BLaER1 treated with 17β-estradiol and CSF1 and Interleukin-3, amounts not matched to agents 10 nM and 100 nM (cell line): ENCODE measurements around the gene RPUSD3.
"Not testable (repeated sequence)": the region's sequence is repeated elsewhere in the genome, so short reads cannot be mapped to it uniquely, and the experiment has no call there.

Source experiments
- H3K27ac ChIP-seq, 11 experiments: shearing (Covaris generic); formaldehyde crosslinking; 2 replicates each; pipeline ENCODE4 v1.8.1; 2022
- H3K27me3 ChIP-seq, 11 experiments: shearing (Covaris generic); formaldehyde crosslinking; 2 replicates each; pipeline ENCODE4 v1.8.1; 2022
- H3K36me3 ChIP-seq, 11 experiments: shearing (Covaris generic); formaldehyde crosslinking; 2 replicates each; pipeline ENCODE4 v1.8.1; 2022
- H3K4me1 ChIP-seq, 10 experiments: shearing (Covaris generic); formaldehyde crosslinking; 2 replicates each; pipeline ENCODE4 v1.8.1; 2022
- H3K4me2 ChIP-seq, 11 experiments: shearing (Covaris generic); formaldehyde crosslinking; 2 replicates each; pipeline ENCODE4 v1.8.1; 2022
- H3K4me3 ChIP-seq, 10 experiments: shearing (Covaris generic); formaldehyde crosslinking; 2 replicates each; pipeline ENCODE4 v1.8.1; 2022
- H3K9ac ChIP-seq, 11 experiments: shearing (Covaris generic); formaldehyde crosslinking; 2 replicates each; pipeline ENCODE4 v1.8.1; 2022
- H3K9me3 ChIP-seq, 11 experiments: shearing (Covaris generic); formaldehyde crosslinking; replicated peaks in 1 of 11; 2 replicates each; pipeline ENCODE4 v1.8.1; 2022
- H4K20me1 ChIP-seq, 11 experiments: shearing (Covaris generic); formaldehyde crosslinking; 2 replicates each; pipeline ENCODE4 v1.8.1; 2022
- Cebpa-rat ChIP-seq, 11 experiments: shearing (Covaris generic); IDR thresholded peaks; 2 replicates each; pipeline ENCODE4 v1.8.1; 2022

The RPUSD3 gene

DNA sequence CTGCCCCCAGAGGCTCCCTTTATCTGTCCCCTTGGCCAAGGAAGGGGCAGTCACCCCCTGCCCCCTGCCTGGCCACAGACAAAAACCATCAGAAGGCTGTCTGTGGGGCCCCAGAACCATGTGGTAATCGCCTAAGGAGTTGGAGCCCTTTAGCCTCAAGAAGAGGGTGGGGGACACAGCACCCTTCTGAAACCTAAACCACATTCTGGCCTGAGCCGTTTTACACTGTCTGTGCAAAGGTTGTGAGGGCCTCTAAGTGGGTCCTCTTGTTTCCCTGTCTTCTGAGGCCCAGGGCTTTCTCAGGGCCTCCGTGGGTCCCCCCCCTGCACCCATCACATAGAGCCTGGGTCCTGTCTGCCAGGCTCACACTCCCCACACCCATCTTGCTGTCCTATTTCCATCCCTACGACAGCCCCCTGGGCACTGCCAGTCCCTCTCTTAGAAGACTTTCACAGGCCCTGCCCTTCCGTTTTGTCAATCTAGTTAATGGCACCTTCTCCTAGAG, 17.9 kb upstream of the RPUSD3 start:
- H3K9ac ChIP-seq: no peak overlapping the region
- H3K27me3 ChIP-seq: peaks cover 5 to 12% (median 9%) of the 10 kb centered on the region in 11 experiments; a peak in 13 of 22 replicates
- no peak overlapping the region for H3K4me2 ChIP-seq
- no peak overlapping the region for H3K4me3 ChIP-seq
- no peaks in the 10 kb centered on the region for H3K9me3 ChIP-seq
- no peak for TF ChIP-seq Cebpa-rat (IDR thresholded peaks at IDR 0.05)
- H3K36me3 ChIP-seq: no peaks in the 10 kb centered on the region
- H3K4me1 ChIP-seq: peaks cover 0 to 7% (median 0%) of the 10 kb centered on the region in 10 experiments; a peak in 3 of 20 replicates
- H3K27ac ChIP-seq: no peak overlapping the region
- no peaks in the 10 kb centered on the region for H4K20me1 ChIP-seq

DNA sequence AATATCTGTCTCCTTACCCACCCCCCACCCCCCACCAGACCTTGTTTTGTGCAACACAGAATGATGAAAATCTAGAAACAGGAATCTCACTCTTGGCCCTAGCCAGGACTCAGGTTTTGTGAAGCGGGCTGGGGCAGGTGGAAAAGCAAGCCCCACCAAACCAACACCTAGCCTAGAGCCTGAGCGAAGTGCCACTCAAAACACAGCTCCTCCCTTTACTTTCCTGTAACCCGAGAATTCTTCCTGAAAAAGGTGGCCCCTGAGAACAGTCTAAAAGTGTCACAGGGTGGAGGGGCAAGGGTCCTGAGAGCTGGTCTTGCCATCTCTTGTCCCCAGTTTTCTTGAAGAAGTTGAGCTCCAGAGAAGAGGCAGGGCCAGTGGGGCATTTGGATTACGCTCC, 17.4 kb upstream of the RPUSD3 start:
- Histone ChIP-seq H3K4me3 (no peak overlapping the region), H3K4me1 (peaks cover 0 to 7% (median 0%) of the 10 kb centered on the region in 10 experiments; a peak in 3 of 20 replicates), H3K27me3 (peaks cover 5 to 12% (median 9%) of the 10 kb centered on the region in 11 experiments; a peak in 13 of 22 replicates), H3K9ac (no peak overlapping the region), H3K4me2 (no peak overlapping the region), H3K27ac (no peak overlapping the region), H4K20me1 (no peaks in the 10 kb centered on the region), H3K36me3 (no peaks in the 10 kb centered on the region), H3K9me3 (no peaks in the 10 kb centered on the region)
- TF ChIP-seq Cebpa-rat (IDR thresholded peaks at IDR 0.05): no peak

DNA sequence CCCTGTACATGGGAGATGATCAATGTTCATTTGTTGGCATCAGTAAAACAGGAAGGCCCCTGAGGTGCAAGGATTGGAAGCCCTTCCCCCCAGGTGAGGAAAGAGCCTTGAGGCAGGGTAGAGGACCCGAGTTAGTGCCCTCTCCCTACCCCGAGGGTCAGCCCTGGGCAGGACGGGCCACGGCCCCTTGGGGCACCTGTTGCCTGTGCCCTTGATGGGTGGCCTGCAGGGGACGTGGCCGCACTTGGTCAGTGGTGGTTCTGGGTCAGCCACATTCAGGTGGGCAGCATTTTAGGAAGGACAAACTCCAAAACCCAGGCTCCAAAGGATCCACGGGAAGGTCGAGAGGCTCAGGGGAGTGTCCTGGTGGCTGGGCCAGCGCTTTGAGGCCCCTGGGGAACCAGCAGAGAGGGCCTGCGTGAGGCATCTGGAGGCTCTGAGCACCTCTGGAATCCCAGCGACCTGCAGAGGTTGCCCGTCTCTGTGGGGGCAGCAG, 15.8 kb upstream of the RPUSD3 start:
- Histone ChIP-seq H4K20me1 (no peaks in the 10 kb centered on the region), H3K4me2 (no peak overlapping the region), H3K27me3 (peaks cover 5 to 12% (median 9%) of the 10 kb centered on the region in 11 experiments; a peak in 13 of 22 replicates), H3K9ac (no peak overlapping the region), H3K4me3 (no peak overlapping the region), H3K9me3 (no peaks in the 10 kb centered on the region), H3K27ac (no peak overlapping the region), H3K36me3 (no peaks in the 10 kb centered on the region), H3K4me1 (peaks cover 0 to 7% (median 0%) of the 10 kb centered on the region in 10 experiments; a peak in 3 of 20 replicates)
- TF ChIP-seq Cebpa-rat (IDR thresholded peaks at IDR 0.05): no peak

DNA sequence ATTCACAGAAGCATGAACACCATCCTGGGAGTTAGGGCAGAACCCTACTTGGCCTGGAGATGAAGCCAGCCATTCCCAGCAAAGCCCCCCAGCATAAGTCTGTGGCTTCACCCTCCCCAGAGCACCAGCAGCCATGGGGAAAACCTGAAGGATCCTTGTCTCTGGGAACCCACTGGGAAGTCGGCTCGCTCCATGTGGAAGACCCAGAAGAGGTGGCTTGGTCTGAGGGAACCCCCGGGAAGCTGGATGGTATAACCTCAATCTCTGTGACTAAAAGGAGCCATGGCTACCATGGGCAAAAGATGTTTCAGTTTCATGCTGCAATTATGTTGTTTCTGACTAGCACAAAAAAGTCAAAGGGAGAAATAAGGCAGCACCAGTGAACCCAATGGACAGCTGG, 11.8 kb upstream of the RPUSD3 start:
- no peaks in the 10 kb centered on the region for H3K36me3 ChIP-seq
- H3K4me3 ChIP-seq: no peak overlapping the region
- H3K27ac ChIP-seq: no peak overlapping the region
- H3K4me1 ChIP-seq: no peaks in the 10 kb centered on the region
- no peak overlapping the region for H3K9ac ChIP-seq
- no peaks in the 10 kb centered on the region for H3K9me3 ChIP-seq
- no peak for TF ChIP-seq Cebpa-rat (IDR thresholded peaks at IDR 0.05)
- H3K4me2 ChIP-seq: no peak overlapping the region
- no peaks in the 10 kb centered on the region for H4K20me1 ChIP-seq
- no peaks in the 10 kb centered on the region for H3K27me3 ChIP-seq

DNA sequence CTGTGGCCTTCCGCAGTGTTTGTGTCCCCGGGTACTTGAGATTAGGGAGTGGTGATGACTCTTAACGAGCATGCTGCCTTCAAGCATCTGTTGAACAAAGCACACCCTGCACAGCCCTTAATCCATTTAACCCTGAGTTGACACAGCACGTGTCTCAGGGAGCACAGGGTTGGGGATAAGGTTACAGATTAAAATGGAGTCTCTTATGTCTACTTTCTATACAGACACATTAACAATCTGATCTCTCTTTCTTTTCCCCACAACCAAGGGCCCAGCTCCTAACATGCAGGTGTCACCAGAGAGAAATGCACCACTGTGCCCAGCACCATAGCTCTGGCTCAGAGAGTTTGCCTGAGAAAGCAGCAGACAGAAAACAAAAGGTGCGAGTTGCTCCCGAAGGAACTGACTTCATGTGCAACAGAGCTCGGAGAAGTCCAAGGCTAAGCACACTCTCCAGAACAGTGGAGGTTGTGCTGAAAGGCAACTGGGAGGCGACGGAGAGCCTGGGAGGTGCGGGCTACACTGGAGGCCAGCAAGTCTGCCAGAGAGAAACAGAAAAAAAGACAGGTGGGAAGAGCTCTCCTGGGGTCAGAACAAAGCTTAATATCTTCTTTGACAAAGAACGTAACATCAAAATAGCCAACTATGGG, 10.6 kb upstream of the RPUSD3 start:
- not testable (repeated sequence) for H3K27ac ChIP-seq, H3K9me3 ChIP-seq, H3K27me3 ChIP-seq

DNA sequence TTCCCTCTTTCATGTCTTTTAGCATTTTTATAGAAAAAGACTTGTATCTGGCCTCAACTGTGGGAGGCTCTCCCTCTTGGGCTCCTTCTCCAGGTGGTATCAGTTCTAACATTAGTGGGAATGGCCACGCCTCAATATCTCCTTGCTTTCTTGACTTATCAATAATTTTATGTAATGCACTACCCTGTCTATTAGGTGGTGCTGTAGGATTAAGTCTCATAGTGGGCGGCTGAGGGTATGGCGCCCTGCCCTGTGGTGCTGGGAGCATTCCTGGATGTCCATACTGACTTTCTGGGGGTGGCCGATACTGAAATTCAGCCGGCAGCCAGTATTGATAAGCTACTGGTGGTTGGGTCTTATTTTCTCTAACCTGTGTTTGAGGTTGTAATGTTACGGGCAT, 8.7 kb upstream of the RPUSD3 start:
- Histone ChIP-seq H3K36me3 (no peaks in the 10 kb centered on the region), H3K9ac (no peak overlapping the region), H3K27ac (no peak overlapping the region), H3K4me1 (no peaks in the 10 kb centered on the region), H3K9me3 (no peaks in the 10 kb centered on the region), H3K27me3 (no peaks in the 10 kb centered on the region), H3K4me2 (no peak overlapping the region), H3K4me3 (no peak overlapping the region), H4K20me1 (no peaks in the 10 kb centered on the region)
- no peak for TF ChIP-seq Cebpa-rat (IDR thresholded peaks at IDR 0.05)

More for the DNA sequence above, 10.6 kb upstream of the RPUSD3 start:
- H3K4me2 ChIP-seq, H3K36me3 ChIP-seq, H4K20me1 ChIP-seq, H3K4me1 ChIP-seq, H3K9ac ChIP-seq, H3K4me3 ChIP-seq: not testable (repeated sequence)

DNA sequence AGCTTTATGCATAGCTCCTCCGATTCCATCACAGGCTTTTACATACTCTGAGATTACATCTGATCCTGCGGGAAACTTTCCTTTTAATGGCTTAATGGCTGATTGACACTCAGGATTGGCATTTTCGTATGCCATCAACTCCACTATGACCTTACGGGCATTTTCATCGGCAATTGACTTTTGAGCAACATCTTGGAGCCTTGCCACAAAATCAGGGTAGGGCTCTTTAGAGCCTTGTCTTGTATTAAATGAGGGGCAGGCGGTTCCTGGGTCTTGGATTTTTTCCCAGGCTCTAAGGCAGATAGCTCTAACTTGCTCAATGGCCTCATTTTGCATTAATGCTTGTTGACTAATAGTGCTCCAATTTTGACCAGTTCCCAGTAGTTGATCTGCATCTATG, 8.1 kb upstream of the RPUSD3 start:
- not testable (repeated sequence) for H3K27me3 ChIP-seq, H3K36me3 ChIP-seq, H3K4me1 ChIP-seq, H4K20me1 ChIP-seq, H3K27ac ChIP-seq, H3K9ac ChIP-seq, H3K4me2 ChIP-seq, H3K4me3 ChIP-seq, H3K9me3 ChIP-seq

DNA sequence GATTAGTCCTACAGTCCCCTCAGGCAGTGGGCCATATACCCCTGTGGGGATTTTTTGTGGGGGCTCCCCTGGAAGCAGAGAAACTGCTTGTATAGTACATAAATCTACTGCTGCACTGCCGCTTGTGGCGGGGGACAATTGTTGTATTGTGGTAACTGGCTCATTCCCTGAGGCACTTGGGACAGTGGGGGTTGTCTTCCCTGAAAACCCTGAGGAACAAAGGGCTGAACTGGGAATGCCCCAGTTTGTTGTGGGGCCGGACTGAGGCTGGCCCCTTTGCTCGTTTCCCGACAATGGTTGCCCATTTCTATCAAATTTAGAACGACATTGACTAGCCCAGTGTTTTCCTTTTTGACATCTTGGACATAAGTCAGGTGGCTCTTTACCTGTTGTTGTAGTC, 7.6 kb upstream of the RPUSD3 start:
- H3K27me3 ChIP-seq, H3K4me2 ChIP-seq, H3K4me3 ChIP-seq, H3K9ac ChIP-seq, H3K9me3 ChIP-seq, H4K20me1 ChIP-seq, H3K27ac ChIP-seq, H3K4me1 ChIP-seq, H3K36me3 ChIP-seq: not testable (repeated sequence)

DNA sequence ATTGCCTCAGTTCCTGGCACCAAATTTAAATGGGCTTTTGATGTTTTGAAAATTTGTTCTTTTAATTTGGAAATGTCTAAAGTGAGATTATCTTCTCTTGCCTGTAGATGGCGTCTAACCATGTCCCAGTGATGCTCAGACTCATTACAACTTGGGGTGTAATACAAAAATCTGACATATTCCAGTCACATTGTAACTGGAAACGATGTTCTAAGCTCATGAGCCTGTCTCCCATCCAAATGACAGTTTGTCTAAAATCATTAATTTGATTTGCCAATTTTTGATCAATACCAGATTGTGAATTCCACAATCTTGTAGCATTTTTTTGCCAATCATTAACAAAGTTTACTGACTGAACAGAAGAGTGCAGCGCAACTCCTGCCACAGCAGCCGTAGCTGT, 5.1 kb upstream of the RPUSD3 start:
- H3K4me2 ChIP-seq, H3K9ac ChIP-seq, H3K36me3 ChIP-seq, H3K4me3 ChIP-seq, H4K20me1 ChIP-seq, H3K27ac ChIP-seq, H3K27me3 ChIP-seq, H3K9me3 ChIP-seq: not testable (repeated sequence)
- peaks cover 6 to 13% (median 12%) of the 10 kb centered on the region in 10 experiments for H3K4me1 ChIP-seq

DNA sequence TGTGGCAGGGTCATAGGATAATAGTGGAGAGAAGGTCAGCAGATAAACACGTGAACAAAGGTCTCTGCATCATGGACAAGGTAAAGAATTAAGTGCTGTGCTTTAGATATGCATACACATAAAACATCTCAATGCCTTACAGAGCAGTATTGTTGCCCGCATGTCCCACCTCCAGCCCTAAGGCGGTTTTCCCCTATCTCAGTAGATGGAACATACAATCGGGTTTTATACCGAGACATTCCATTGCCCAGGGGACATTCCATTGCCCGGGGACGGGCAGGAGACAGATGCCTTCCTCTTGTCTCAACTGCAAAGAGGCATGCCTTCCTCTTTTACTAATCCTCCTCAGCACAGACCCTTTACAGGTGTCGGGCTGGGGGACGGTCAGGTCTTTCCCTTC, 4.1 kb upstream of the RPUSD3 start:
- H3K4me1 ChIP-seq: peaks cover 11 to 18% (median 16%) of the 10 kb centered on the region in 10 experiments
- not testable (repeated sequence) for H3K9ac ChIP-seq, H3K36me3 ChIP-seq, H3K27me3 ChIP-seq, H3K4me3 ChIP-seq, H4K20me1 ChIP-seq, H3K27ac ChIP-seq, H3K4me2 ChIP-seq, H3K9me3 ChIP-seq
